Umbilical cord (tissue), 2 donors: ENCODE measurements around the gene EIF4EBP2. TPM values are rescaled to one million over a fixed set of nuclear protein-coding genes. Genes with fewer than 3 reads are reported as not detected.
A peak's percentile ranks its signal among the peaks of the same experiment; 100 is the strongest.

Experiments
- DNase-seq: peaks from one replicate; pipeline ENCODE4 v3.0.0-alpha.2; 2015; ENCODE audit warnings: low spot score
- total RNA-seq: library from RNA; depleted of rRNA; stranded (reverse); fragments of >200 nt; gene quantifications from one replicate; pipeline ENCODE4 v1.2.3, GENCODE V29; 2014; ENCODE audit warnings: low replicate concordance; ENCODE audit not compliant: insufficient read depth

Gene EIF4EBP2
- total RNA-seq, 1 donor from 2014 or later, result 30.8 TPM

GRCh38 chr10:70378122-70378521, 25.8 kb upstream of the EIF4EBP2 start:
- DNase-seq, result peak; percentile 74

DNA sequence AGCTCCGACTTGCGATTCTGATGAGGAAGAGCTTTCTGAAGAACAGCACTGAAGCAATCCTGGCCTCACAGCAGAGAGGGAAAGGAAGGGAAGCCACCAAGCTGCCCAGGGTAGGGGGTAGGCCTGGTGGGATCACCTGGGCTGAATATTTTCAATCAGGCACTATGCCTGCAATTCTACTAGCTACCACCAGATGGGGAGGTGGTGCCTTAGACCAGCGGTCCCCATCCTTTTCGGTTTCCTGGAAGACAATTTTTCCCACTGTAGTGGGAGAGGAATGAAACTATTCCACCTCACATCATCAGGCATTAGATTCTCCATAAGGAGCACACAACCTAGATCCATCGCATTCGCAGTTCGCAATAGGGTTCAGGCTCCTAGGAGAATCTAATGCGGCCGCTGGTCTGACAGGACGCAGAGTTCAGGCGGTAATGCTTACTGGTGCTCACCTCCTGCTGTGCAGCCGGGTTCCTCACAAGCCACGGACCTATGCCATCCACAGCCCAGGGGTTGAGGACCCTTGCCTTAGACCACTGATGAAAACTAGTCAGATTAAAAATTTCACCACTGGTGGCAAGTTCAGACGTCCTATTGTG, 24.3 kb upstream of the EIF4EBP2 start:
- no peak for DNase-seq

- DNase-seq, result no peak
Measured at GRCh38 chr10:70380350-70381135, 23.4 kb upstream of the EIF4EBP2 start.

DNA sequence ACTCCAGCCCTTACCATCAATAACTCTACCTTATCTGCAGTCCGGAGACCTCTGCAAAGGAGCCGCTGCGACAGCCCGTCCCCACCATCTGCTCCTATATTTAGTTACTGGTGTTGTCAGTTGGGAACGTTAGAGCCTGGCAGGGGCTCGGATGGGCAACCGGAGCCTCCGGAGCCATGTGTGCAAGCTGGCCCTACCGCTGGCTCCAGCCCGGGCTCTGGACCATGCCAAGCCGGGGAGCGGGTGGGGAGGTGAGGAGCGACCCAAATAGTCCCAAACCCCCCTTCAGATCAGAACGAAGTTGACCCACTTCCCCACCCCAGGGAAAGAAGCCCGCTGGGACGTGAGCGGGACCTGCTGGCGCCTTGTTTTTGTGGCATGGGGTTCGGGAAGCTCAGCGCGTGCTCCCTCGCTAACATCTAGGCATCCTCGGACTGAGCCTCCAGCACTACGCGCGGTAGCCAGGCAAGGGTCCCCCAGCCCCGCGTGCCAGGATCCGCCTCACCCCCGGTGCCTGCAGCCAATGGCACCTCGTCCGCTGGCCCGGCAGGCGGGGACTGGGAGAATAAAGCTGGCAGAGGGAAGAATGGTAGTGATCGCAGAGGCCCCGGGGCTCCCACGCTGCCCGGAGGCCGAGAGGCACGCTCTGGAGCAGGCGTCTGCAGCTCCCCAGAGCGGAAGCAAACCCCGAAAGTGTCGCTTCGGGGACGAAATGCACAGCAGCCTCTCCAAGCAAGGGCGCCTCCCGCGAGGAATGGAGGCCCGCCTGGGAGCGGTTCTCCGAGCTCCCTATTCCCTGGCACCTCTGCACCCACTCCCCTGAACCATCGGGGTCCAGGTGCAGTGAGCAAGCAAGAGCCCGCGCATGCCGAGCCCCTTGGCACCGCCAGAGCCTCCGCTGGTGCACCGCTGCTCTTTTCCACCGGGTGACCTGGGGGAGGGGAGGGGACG, 22.2 kb upstream of the EIF4EBP2 start:
- peak; percentile 40 for DNase-seq

DNA sequence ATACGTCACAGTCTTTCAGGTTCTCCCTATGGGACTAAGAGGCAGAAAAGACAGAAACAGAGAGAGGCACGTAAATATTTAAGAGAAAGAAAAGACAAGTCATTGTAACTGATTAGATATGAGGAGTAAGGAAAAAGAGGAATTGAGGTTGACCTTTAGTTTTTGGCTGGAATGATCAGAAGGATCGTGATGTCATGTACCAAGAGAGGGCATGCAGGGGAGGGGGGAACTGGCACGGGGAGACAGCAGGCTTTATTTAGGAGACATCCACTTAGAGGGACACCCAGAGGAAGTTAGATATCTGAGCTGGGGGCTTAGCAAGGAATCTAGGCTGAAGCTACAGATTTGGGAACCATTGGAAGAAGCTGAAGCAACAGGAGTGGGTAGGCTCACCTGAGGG, 12.3 kb upstream of the EIF4EBP2 start:
- peak; percentile 19 for DNase-seq

DNA sequence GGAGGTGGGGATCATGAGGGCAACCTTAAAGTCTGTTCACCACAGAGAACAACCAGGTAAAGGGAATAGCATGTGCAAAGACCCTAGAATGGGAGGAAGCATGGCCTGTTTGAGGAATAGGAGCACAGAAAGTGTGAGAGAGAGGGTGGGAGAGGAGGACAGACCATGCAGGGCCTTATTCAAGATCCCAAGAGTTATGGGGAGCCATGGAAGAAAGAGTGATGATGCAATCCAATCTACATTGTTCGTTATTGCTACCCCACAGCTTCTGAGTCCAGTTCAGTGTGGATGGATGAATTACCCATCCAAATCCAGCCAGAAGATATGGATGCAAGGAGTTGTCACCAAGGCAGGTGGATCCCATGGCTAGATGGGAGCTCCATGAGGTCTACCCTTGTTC, 7.8 kb upstream of the EIF4EBP2 start:
- no peak for DNase-seq

DNA sequence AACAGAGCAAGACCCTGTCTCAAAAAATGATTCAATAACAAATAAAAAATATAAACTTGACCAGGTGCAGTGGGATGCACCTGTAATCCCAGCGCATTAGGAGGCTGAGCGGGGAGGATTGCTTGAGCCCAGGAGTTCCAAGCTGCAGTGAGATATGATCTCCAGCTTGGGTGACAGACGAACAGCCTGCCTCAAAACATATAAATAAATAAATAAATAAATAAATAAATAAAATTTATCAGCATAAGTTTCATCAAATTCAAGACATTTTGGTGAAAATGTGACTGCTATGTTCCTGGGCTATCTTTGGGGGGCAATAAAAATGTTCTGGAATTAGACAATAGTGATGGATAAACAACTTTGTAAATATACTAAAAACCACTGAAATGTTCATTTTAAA, 4.8 kb upstream of the EIF4EBP2 start:
- DNase-seq, result no peak

GRCh38 chr10:70403483-70404035, 386 bp upstream of the EIF4EBP2 start:
- DNase-seq, result no peak

GRCh38 chr10:70404787-70405036, 767 bp downstream of the EIF4EBP2 start:
- peak; percentile 57 for DNase-seq

DNA sequence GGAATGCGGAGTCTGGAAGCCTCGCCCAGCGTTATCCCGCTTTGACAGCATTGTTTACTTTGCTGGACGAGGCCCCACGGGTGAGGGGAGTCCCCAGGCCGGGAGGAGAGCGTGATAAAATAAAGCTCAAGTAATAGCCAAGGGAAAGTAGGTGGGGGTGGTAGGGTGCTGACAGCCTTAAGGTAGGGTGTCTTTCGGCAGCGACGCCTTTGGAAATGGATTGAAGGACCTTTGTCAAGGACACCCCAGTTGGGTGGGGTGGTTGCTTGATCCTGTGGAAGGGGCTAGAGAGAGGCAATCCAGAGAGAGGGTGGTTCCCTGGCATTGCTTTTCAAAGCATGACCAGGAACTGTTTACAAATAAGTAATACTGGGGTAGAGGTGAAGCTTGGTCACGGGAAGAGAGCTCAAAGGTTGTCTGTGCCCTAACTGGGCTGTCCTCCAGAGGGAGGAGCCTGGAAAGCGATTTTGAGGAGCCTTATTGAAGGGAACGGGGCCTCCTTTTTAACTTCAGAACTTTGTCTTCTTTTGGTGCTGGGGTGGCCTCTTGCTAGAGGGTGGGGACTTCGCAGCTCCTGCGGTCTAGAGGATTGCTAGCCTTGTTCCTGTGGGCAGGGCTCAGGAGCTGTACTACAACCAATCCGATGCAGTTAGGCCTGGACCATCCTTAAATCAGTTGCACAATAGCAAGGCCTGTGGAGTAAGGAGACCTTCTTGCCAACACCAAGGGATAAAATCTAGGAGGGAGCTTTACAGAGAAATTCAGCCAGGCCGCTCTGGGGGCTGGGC, 1.3 kb downstream of the EIF4EBP2 start:
- peak; percentile 98 for DNase-seq

- no peak for DNase-seq
Measured at GRCh38 chr10:70409772-70410171, 5.8 kb downstream of the EIF4EBP2 start.

DNA sequence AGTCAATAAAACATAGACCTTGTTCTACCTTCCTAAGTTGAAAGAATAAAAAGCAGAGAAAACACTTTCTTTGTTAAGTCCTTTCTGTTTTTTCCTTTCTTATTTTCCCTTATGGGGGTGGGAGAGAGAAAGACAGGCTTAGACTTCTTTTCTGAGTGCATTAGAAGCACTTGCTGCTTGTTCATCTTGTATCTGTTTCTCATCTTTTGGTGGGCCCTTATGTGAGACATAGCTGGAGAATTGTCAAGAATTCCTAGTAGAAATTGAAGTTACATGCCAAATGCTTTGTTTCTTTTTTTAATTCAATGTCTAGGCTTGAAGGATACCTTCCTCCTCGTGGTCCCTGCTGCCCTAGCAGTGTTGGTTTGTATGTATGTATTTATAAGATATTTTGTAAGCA, 6.7 kb downstream of the EIF4EBP2 start:
- no peak for DNase-seq

GRCh38 chr10:70412356-70412755, 8.4 kb downstream of the EIF4EBP2 start:
- no peak for DNase-seq

- DNase-seq, result no peak
Measured at GRCh38 chr10:70417568-70417967, 13.6 kb downstream of the EIF4EBP2 start.

GRCh38 chr10:70418229-70418628, 14.3 kb downstream of the EIF4EBP2 start:
- DNase-seq, result no peak

- no peak for DNase-seq
Measured at GRCh38 chr10:70418713-70419112, 14.8 kb downstream of the EIF4EBP2 start.

DNA sequence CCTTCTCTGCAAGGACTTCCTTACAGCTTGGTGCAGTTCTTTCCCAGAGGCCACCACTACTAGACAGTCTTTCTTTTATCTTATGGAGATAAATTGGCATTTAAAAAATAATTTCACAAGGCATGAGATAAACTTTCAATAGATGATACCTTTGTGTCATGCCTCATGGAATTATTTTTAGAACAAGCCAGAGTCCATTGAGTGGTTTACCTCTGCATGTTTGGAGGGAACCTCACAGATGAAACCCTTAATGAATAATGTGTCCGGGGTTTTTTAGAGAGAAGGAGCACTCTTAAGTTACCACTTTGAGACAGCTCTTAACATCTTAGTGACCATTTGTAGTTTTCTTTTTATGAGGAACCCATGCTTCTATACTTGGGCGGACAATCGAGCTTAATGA, 20.4 kb downstream of the EIF4EBP2 start:
- no peak for DNase-seq

DNA sequence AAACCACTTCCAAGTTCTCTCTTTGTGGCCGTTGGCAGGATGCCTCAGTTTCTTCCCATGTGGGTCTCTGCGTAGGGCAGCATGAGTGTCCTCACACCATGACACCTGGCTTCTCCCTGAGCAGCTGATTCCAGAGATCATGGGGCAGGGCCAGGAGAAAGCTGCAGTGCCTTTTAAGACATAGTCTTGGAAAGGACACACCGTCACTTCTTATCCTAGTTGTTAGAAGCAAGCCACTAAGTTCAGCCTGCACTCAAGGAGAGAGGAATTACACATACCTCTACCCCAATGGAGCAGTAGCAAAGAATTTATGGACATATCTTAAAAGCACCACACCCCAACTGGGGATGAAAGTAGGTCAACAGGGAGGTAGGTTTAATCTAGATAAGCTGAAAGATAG, 21.2 kb downstream of the EIF4EBP2 start:
- no peak for DNase-seq

- peak; percentile 29 for DNase-seq
Measured at GRCh38 chr10:70426823-70427222, 22.9 kb downstream of the EIF4EBP2 start.

DNA sequence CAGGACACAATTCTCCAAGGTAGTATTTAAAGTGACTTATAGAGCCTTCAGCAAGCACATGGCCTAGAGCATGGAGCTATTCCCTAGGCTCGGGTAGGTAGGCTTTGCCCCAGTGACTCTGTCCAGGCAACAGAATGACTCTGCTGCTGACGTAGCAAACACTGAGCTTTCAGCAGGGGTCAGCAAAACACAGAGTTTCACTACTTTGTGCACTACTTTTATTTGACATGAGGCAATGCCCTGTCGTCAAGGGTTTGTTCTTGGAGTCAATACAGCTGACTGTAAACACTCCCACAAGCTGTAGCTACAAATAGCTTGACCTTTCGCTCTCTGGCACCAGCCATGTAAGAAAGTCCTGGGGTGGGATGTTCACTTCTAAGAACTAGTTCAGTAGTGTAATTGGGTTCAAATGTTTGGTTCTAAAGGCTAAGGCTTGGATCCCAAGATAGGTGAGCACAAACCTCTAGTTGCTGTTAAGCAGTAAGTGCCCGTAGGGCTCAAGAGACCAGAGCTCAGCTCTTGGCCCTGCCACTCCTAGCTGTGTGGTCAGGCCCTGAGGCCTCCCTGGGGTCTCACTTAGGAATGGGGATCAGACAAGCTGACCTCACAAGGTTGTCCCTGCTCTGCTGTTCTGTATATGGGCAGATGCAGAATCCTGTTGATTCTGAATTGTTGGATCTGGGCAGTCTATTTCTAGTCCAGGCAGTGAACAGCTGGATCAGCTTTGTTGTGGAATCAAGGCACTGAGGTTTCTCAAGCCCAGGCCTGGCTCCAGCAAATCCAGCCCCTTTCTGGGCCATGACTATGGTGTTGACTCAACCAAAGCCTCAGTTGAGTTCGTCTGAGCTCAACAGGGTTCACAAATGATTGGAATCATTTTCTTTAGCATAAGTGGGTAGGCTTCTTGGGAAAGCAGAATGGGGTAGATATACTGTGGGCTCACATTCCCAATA, 26.8 kb downstream of the EIF4EBP2 start:
- DNase-seq, result peak; percentile 72
